Measurements from ENCODE around the gene GALNT17. TPM values are rescaled to one million over a fixed set of nuclear protein-coding genes. Genes with fewer than 3 reads are reported as not detected.

The GALNT17 gene
- total and polyA plus RNA-seq, 2 experiments from 2014 or later = 11.1 to 65.6 TPM

- no peak overlapping the region for H3K27ac ChIP-seq (ENCODE audit: low read depth)
- H3K9me3 Mint-ChIP-seq = peaks cover 1% of the 10 kb centered on the region; the same call in 1 of the 3 replicates
- H2AFZ ChIP-seq = no peak overlapping the region
- no peak overlapping the region for H3K4me3 Mint-ChIP-seq
- H3K4me2 ChIP-seq = no peak overlapping the region
- no peaks in the 10 kb centered on the region for H3K36me3 ChIP-seq (ENCODE audit: insufficient read depth)
- no peak for DNase-seq (ENCODE audit: low spot score)
- H3K79me2 ChIP-seq (replicated peaks; ENCODE audit: insufficient read depth) = no peaks in the 10 kb centered on the region
- no peaks in the 10 kb centered on the region for H3F3A ChIP-seq (replicated peaks; ENCODE audit: low read depth)
- no peaks in the 10 kb centered on the region for H3K4me1 ChIP-seq (ENCODE audit: insufficient read depth)
- no peak overlapping the region for H3K27ac Mint-ChIP-seq
- no peaks in the 10 kb centered on the region; the same call in 2 of the 3 replicates for H3K36me3 Mint-ChIP-seq (ENCODE audit: low read depth)
- peaks cover 4% of the 10 kb centered on the region for H3K27me3 Mint-ChIP-seq (ENCODE audit: insufficient read depth, low read depth, poor library complexity)
- no peaks in the 10 kb centered on the region for H4K20me1 ChIP-seq (replicated peaks; ENCODE audit: insufficient read depth)
- H3K9me2 ChIP-seq (ENCODE audit: insufficient read depth) = 0 out of 2 replicates have a peak, but pooled peaks cover under 1% of the 10 kb centered on the region
- TF ChIP-seq EZH2phosphoT487 (IDR thresholded peaks at IDR 0.05; ENCODE audit: unreplicated experiment) = no peak
- no peak for TF ChIP-seq NANOG (IDR thresholded peaks at IDR 0.05; ENCODE audit: borderline replicate concordance)
- TF ChIP-seq EZH2 (IDR thresholded peaks at IDR 0.05; ENCODE audit: low read depth, unreplicated experiment) = no peak
- TF ChIP-seq POLR2AphosphoS5 (IDR thresholded peaks at IDR 0.05; ENCODE audit: low read depth) = no peak
- TF ChIP-seq ZNF331 (CRISPR knock-in tag; IDR thresholded peaks at IDR 0.05; ENCODE audit: low read depth) = no peak
- no peak for TF ChIP-seq ZNF462 (CRISPR knock-in tag; IDR thresholded peaks at IDR 0.05)
- no peak for TF ChIP-seq CREB1 (CRISPR knock-in tag; IDR thresholded peaks at IDR 0.05; ENCODE audit: low read depth)
- TF ChIP-seq ETS1 (IDR thresholded peaks at IDR 0.05) = no peak
- no peak for TF ChIP-seq STAT1 (IDR thresholded peaks at IDR 0.05; ENCODE audit: unreplicated experiment)
- no peak for TF ChIP-seq ZNF114 (CRISPR knock-in tag; IDR thresholded peaks at IDR 0.05)
- TF ChIP-seq JUNB (IDR thresholded peaks at IDR 0.05; ENCODE audit: unreplicated experiment) = no peak
- no peak for TF ChIP-seq REST (IDR thresholded peaks at IDR 0.05; ENCODE audit: unreplicated experiment)
- TF ChIP-seq CTCF (conservative IDR thresholded peaks at IDR 0.05; ENCODE audit: low read depth in 2 of 2) = no peak
- H3K27me3 ChIP-seq (ENCODE audit: insufficient read depth) = no peaks in the 10 kb centered on the region
- H3K4me3 ChIP-seq = no peak overlapping the region
- ATAC-seq = no peak
- H3K4me1 Mint-ChIP-seq = no peaks in the 10 kb centered on the region
These were observed 11.8 kb upstream of the GALNT17 start for GRCh38 chr7:71120096-71120495.

Measured in GM23338 (cell line).